Right lobe of liver (tissue), 6 donors: ENCODE results near the gene P2RX7. TPM values are rescaled to one million over a fixed set of nuclear protein-coding genes. Genes with fewer than 3 reads are reported as not detected.
"Not testable (repeated sequence)": the region's sequence is repeated elsewhere in the genome, so short reads cannot be mapped to it uniquely, and the experiment has no call there.

Experiments used
- ATAC-seq, 4 donors: fragments of 200-7000 bp; cut with Tn5 transposase; one replicate each; pipeline ENCODE4 v1.9.1; 2020; ENCODE audit warnings: mild to moderate bottlenecking in 4 of 4, moderate library complexity in 4 of 4
- DNase-seq, 3 donors: peaks; one replicate each; pipeline ENCODE4 v3.0.0-alpha.2; 2020
- H3K27ac ChIP-seq, 3 donors: fragments of 200-600 bp; one replicate each; pipeline ENCODE4 v1.8.0; 2022
- H3K27me3 ChIP-seq, 2 donors: fragments of 200-600 bp; one replicate each; pipeline ENCODE4 v1.8.0; 2022
- H3K36me3 ChIP-seq, 4 donors: fragments of 200-600 bp; sonication (generic) in 1 of 4; one replicate each; pipeline versions ENCODE4 v1.5.1 to v1.8.0; 2017 to 2022; ENCODE audit warnings: control low read depth in 1 of 4
- H3K4me1 ChIP-seq, 4 donors: fragments of 200-600 bp; sonication (generic) in 1 of 4; one replicate each; pipeline versions ENCODE4 v1.5.1 to v1.8.0; 2017 to 2022; ENCODE audit warnings: control low read depth in 1 of 4
- H3K4me3 ChIP-seq, 3 donors: fragments of 200-600 bp; one replicate each; pipeline ENCODE4 v1.8.0; 2022
- H3K9me3 ChIP-seq, 4 donors: fragments of 200-600 bp; sonication (generic) in 1 of 4; one replicate each; pipeline versions ENCODE4 v1.5.1 to v1.8.0; 2017 to 2022; ENCODE audit warnings: control low read depth in 1 of 4
- CTCF ChIP-seq, 4 donors: fragments of 200-600 bp in 3 of 4; fragments of 450-650 bp in 1 of 4; IDR thresholded peaks; one replicate each; pipeline versions ENCODE4 v1.5.1 to v1.8.0; 2016 to 2022; ENCODE audit warnings: antibody characterized with exemption in 4 of 4, mild to moderate bottlenecking in 2 of 4
- POLR2A ChIP-seq: fragments of 450-650 bp; IDR thresholded peaks from one replicate; pipeline ENCODE4 v1.6.1; 2017; ENCODE audit warnings: antibody characterized with exemption, mild to moderate bottlenecking
- WGBS: methylation state at CpG from one replicate; pipeline ENCODE4 v1.1.6; 2018; ENCODE audit warnings: low coverage, low lambda C conversion rate; ENCODE audit not compliant: insufficient coverage; ENCODE audit errors: missing lambda C conversion rate; 5-methylcytosine and 5-hydroxymethylcytosine counted together
- intact Hi-C, 2 donors: fragments of 100-400 bp; cut with DNase I; formaldehyde crosslinking; loops; one replicate each; pipeline versions ENCODE4 v1.11.2 to v1.14.1; 2022
- total RNA-seq, 6 experiments: library from RNA; depleted of rRNA in 2 of 6; stranded (reverse); fragments of >200 nt in 2 of 6; fragmentation: NEBNext Ultra II Directional in 3 of 6; extraction: Animal tissue kit (Norgen Biotek cat#: 25700) in 3 of 6; gene quantifications; one replicate each; pipeline versions ENCODE4 v1.1.0 to v1.2.4, GENCODE V29; 2016 to 2023
- donor health status: DM: no; HTN: yes; CAD: no.
- donor health status: DM: no; HTN: no; CAD: no.
- donor health status: DM: no; HTN: no; CAD: no.
- donor health status: DM: no; HTN: yes; CAD: no.
- donor health status: DM: no; HTN: yes; CAD: no.

The P2RX7 gene
- total RNA-seq, 6 experiments from 2014 or later: 2.5 to 11.4 (median 3.4) TPM

GRCh38 chr12:121162985-121163384 lies 30.3 kb downstream of the P2RX7 start:
- no peak for ATAC-seq
- DNase-seq: no peak
- TF ChIP-seq CTCF (IDR thresholded peaks at IDR 0.05) (no peak), POLR2A (no peak)
- WGBS: 88% methylated on average over 1 of the region's 2 CpGs
- no peak overlapping the region for H3K4me3 ChIP-seq
- no peaks in the 10 kb centered on the region for H3K27me3 ChIP-seq
- intact Hi-C loops: no loop called here
- H3K9me3 ChIP-seq: no peaks in the 10 kb centered on the region
- H3K27ac ChIP-seq: no peak overlapping the region
- H3K4me1 ChIP-seq: no peaks in the 10 kb centered on the region
- H3K36me3 ChIP-seq: no peaks in the 10 kb centered on the region

- 83% methylated on average over 2 of the region's 6 CpGs for WGBS
- ATAC-seq, H3K36me3 ChIP-seq, intact Hi-C loops, H3K27ac ChIP-seq, DNase-seq, H3K27me3 ChIP-seq, H3K4me3 ChIP-seq, H3K9me3 ChIP-seq, H3K4me1 ChIP-seq: not testable (repeated sequence)
These were observed 32.2 kb downstream of the P2RX7 start for GRCh38 chr12:121164839-121165238.

GRCh38 chr12:121165316-121165715 lies 32.6 kb downstream of the P2RX7 start:
- Histone ChIP-seq H3K27me3 (no peaks in the 10 kb centered on the region), H3K4me1 (no peaks in the 10 kb centered on the region), H3K36me3 (no peaks in the 10 kb centered on the region), H3K4me3 (no peak overlapping the region), H3K27ac (no peak overlapping the region), H3K9me3 (no peaks in the 10 kb centered on the region)
- TF ChIP-seq POLR2A: no peak
- no peak for TF ChIP-seq CTCF (IDR thresholded peaks at IDR 0.05)
- ATAC-seq (no peak), DNase-seq (no peak)
- intact Hi-C loops: no loop called here
- WGBS: 75% methylated on average over 4 of the region's 9 CpGs

- no peak for ATAC-seq
- DNase-seq: no peak
- 100% methylated on average over 1 of the region's 1 CpG for WGBS
- TF ChIP-seq CTCF (IDR thresholded peaks at IDR 0.05) (no peak), POLR2A (no peak)
- no peaks in the 10 kb centered on the region for H3K36me3 ChIP-seq
- intact Hi-C loops: no loop called here
- H3K27ac ChIP-seq: no peak overlapping the region
- H3K4me3 ChIP-seq: no peak overlapping the region
- no peaks in the 10 kb centered on the region for H3K27me3 ChIP-seq
- no peaks in the 10 kb centered on the region for H3K4me1 ChIP-seq
- no peaks in the 10 kb centered on the region for H3K9me3 ChIP-seq
These were observed 33.7 kb downstream of the P2RX7 start for GRCh38 chr12:121166356-121166755.

- no peaks in the 10 kb centered on the region for H3K4me1 ChIP-seq
- no peaks in the 10 kb centered on the region for H3K9me3 ChIP-seq
- 74% methylated on average over 6 of the region's 14 CpGs for WGBS
- no peaks in the 10 kb centered on the region for H3K27me3 ChIP-seq
- DNase-seq (no peak), ATAC-seq (peak in 3 of 4 donors; percentile 21 to 54 (median 33))
- no peak overlapping the region for H3K27ac ChIP-seq
- H3K36me3 ChIP-seq: no peaks in the 10 kb centered on the region
- no peak for TF ChIP-seq CTCF (IDR thresholded peaks at IDR 0.05)
- no peak for TF ChIP-seq POLR2A
- intact Hi-C loops: no loop called here
- H3K4me3 ChIP-seq: no peak overlapping the region
These were observed 34.6 kb downstream of the P2RX7 start for GRCh38 chr12:121167232-121167820.
